Measurements from ENCODE around the gene YPEL3. TPM values are rescaled to one million over a fixed set of nuclear protein-coding genes. Genes with fewer than 3 reads are reported as not detected.
A peak's percentile ranks its signal among the peaks of the same experiment; 100 is the strongest.

YPEL3 gene
- total and polyA plus RNA-seq, 2 of the 8 experiments (the other 6 are each of a cell fraction or from before 2014, with no cell fraction given) = 40.3 to 53.3 TPM

DNA sequence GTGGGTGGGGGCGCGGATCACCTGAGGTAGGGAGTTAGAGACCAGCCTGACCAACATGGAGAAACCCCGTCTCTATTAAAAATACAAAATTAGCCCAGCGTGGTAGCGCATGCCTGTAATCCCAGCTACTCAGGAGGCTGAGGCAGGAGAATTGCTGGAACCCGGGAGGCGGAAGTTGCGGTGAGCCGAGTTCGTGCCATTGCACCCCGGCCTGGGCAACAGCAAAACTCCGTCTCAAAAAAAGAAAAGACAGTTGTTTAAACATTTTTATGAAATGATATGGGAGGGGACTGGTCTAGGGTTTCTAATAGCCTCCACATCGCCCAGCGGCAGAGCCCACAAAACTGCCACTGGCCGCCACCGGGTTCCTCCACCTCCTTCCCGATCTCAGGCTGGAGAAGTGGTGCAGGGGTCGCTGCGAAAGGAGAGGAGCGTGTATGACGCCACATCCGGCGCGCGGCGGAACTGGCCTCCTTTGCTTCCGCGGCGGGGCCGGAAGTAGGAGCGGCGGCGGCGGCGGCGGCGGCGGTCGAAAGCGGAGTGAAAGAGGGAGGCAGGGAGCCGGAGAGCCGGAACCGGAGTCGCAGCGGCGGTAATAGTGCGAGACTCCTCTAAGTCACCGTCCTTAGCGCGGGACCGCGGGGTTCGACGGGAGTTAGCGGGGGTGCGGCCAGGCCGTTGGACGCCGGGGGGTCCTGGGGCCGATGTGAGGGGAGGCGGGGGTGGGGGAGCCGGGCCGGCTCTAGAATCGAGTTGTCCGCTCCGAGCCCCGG is 20.3 kb downstream of the YPEL3 start, which contains the start of gene PPP4C:
TSS of gene PPP4C (plus strand) at position 492 of the 773 bp plus-strand sequence. CDS start 384 bp downstream, outside the sequence.
- no peak for FAIRE-seq
- Histone ChIP-seq H3K23ac (ENCODE audit: insufficient read length) (no peak within 1 kb of the TSS), H3K23me2 (ENCODE audit: low read depth, low read length) (peaks cover 7% of the 10 kb centered on the region; the same call in 1 of the 2 replicates), H3K14ac (ENCODE audit: insufficient read length) (no peak within 1 kb of the TSS), H3K79me2 (ENCODE audit: control insufficient read depth in 1 of 2, insufficient read depth in 2 of 2, low read length in 2 of 2) (peaks cover 11 to 32% of the 10 kb centered on the region in 2 experiments), H3K56ac (replicated peaks; ENCODE audit: insufficient read length, low read depth, low read length) (peak within 1 kb of the TSS; percentile 82), H3K9me3 (ENCODE audit: insufficient read depth in 2 of 2, low read depth in 1 of 2, low read length in 1 of 2) (no peaks in the 10 kb centered on the region), H2BK15ac (ENCODE audit: low read length) (no peak within 1 kb of the TSS), H4K91ac (replicated peaks; ENCODE audit: insufficient read length, low read length) (no peak within 1 kb of the TSS), H2BK120ac (replicated peaks; ENCODE audit: low read depth, low read length) (no peak within 1 kb of the TSS), H2BK12ac (ENCODE audit: low read depth, low read length) (no peak within 1 kb of the TSS; the same call in 1 of the 2 replicates), H3K27me3 (replicated peaks in 1 of 4; ENCODE audit: control insufficient read depth in 3 of 4, extremely low read depth in 1 of 4, insufficient read depth in 3 of 4, low read length in 3 of 4) (no peaks in the 10 kb centered on the region), H2BK5ac (ENCODE audit: low read depth, low read length) (peak within 1 kb of the TSS; percentile 66; the same call in 1 of the 2 replicates), H3K9ac (replicated peaks in 1 of 4; ENCODE audit: extremely low read depth in 1 of 4, low read depth in 3 of 4, low read length in 3 of 4) (peak within 1 kb of the TSS; percentile 79 to 85 (median 80)), H3K4me1 (replicated peaks in 1 of 4; ENCODE audit: control insufficient read depth in 3 of 4, insufficient read depth in 4 of 4, low read length in 3 of 4) (peaks cover 0 to 7% (median 1%) of the 10 kb centered on the region in 4 experiments; a peak in 2 of 7 replicates), H4K5ac (ENCODE audit: insufficient read length, low read depth, low read length) (peak within 1 kb of the TSS; percentile 84), H3K4me2 (ENCODE audit: insufficient read depth in 1 of 2, low read depth in 2 of 2, low read length in 2 of 2) (peak within 1 kb of the TSS; percentile 82 to 89), H3K4me3 (ENCODE audit: extremely low read depth in 1 of 4, insufficient read depth in 2 of 4, low read depth in 3 of 4, low read length in 4 of 4) (peak within 1 kb of the TSS; percentile 85 to 95 (median 90)), H2BK20ac (ENCODE audit: low read length) (no peak within 1 kb of the TSS), H4K20me1 (replicated peaks in 1 of 2; ENCODE audit: control insufficient read depth in 1 of 2, insufficient read depth in 2 of 2, low read length in 2 of 2) (peaks cover 12 to 24% of the 10 kb centered on the region in 2 experiments), H3K79me1 (ENCODE audit: low read depth, low read length) (peaks cover 12% of the 10 kb centered on the region), H2AFZ (ENCODE audit: low read length) (no peak within 1 kb of the TSS), H3K18ac (ENCODE audit: extremely low read depth, low read length) (peak within 1 kb of the TSS; percentile 87), H2AK5ac (ENCODE audit: low read depth, low read length) (no peak within 1 kb of the TSS), H3K4ac (replicated peaks; ENCODE audit: insufficient read length, low read depth, low read length) (peak within 1 kb of the TSS; percentile 53), H3K27ac (ENCODE audit: low read depth, low read length) (peak within 1 kb of the TSS; percentile 41), H4K8ac (ENCODE audit: extremely low read depth, insufficient read depth, low read length) (peak within 1 kb of the TSS; percentile 71), H3K36me3 (ENCODE audit: control insufficient read depth in 2 of 4, insufficient read depth in 4 of 4, low read length in 3 of 4) (peaks cover 8 to 39% (median 19%) of the 10 kb centered on the region in 4 experiments; a peak in 6 of 8 replicates)
- ChIA-PET POLR2A (ENCODE audit: partially characterized antibody) (interaction anchor here (0.6 to 21.2 kb wide), 6 partner anchors 7 to 400 kb away, joined by 3 to 353 read pairs (median 4); partner anchors contain the start of genes ALDOA, TBX6 and YPEL3), CTCF (ENCODE audit: partially characterized antibody) (interaction anchor here (0.6 to 2.1 kb wide), 7 partner anchors 9 to 36 kb away, joined by 4 to 21 read pairs (median 5); partner anchors contain the start of genes TBX6 and YPEL3)
- WGBS, 2 experiments (ENCODE audit: extremely low coverage in 1 of 2, insufficient coverage in 1 of 2, insufficient read length in 1 of 2, insufficient replicate concordance in 2 of 2, low coverage in 1 of 2, low lambda C conversion rate in 2 of 2, missing lambda C conversion rate in 1 of 2) = 15% methylated on average over 35 of the region's 67 CpGs; no CpG with 5 or more reads in 1 of the 2 experiments
- DNase-seq (ENCODE audit: low read depth in 1 of 2, low spot score in 2 of 2) = peak in 1 of 2 experiments; percentile 92
- TF ChIP-seq, protein P1, sequence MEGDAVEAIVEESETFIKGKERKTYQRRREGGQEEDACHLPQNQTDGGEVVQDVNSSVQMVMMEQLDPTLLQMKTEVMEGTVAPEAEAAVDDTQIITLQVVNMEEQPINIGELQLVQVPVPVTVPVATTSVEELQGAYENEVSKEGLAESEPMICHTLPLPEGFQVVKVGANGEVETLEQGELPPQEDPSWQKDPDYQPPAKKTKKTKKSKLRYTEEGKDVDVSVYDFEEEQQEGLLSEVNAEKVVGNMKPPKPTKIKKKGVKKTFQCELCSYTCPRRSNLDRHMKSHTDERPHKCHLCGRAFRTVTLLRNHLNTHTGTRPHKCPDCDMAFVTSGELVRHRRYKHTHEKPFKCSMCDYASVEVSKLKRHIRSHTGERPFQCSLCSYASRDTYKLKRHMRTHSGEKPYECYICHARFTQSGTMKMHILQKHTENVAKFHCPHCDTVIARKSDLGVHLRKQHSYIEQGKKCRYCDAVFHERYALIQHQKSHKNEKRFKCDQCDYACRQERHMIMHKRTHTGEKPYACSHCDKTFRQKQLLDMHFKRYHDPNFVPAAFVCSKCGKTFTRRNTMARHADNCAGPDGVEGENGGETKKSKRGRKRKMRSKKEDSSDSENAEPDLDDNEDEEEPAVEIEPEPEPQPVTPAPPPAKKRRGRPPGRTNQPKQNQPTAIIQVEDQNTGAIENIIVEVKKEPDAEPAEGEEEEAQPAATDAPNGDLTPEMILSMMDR (IDR thresholded peaks at IDR 0.05; ENCODE audit: control extremely low read depth in 1 of 3, insufficient read depth in 1 of 3, low read depth in 1 of 3, low read length in 3 of 3) = 0 out of 4 replicates have a peak, but pooled peaks of 1 of the 3 experiments have one; percentile 1
- TF ChIP-seq CEBPB (IDR thresholded peaks at IDR 0.05; ENCODE audit: low read depth, low read length) (0 out of 2 replicates have a peak, but pooled peaks have one; percentile 15), HDAC6 (IDR thresholded peaks at IDR 0.05; ENCODE audit: low read depth, low read length) (no peak), JUND (IDR thresholded peaks at IDR 0.05; ENCODE audit: low read length) (0 out of 2 replicates have a peak, but pooled peaks have one; percentile 34), ASH2L (IDR thresholded peaks at IDR 0.05; ENCODE audit: low read length) (peak; percentile 90), POLR2A (IDR thresholded peaks at IDR 0.05; ENCODE audit: control extremely low read depth in 1 of 2, low read depth in 2 of 2, low read length in 2 of 2) (peak in 1 of 2 experiments; percentile 84; a peak in 2 of 3 replicates), POLR2AphosphoS5 (IDR thresholded peaks at IDR 0.05; ENCODE audit: low read depth, low read length) (peak; percentile 84), PHF8 (conservative IDR thresholded peaks at IDR 0.05; ENCODE audit: low read depth, low read length) (peak; percentile 86), CREB1 (IDR thresholded peaks at IDR 0.05) (peak; percentile 92)
